Measurements from ENCODE around the gene FEN1. TPM values are rescaled to one million over a fixed set of nuclear protein-coding genes. Genes with fewer than 3 reads are reported as not detected.

FEN1 gene
- total RNA-seq, 1 experiment from 2014 or later, result 89.5 TPM

- Histone ChIP-seq H4K20me1 (ENCODE audit: insufficient read depth) (no peaks in the 10 kb centered on the region), H3K9ac (ENCODE audit: low read length) (no peak overlapping the region), H3K4me3 (replicated peaks in 1 of 2; ENCODE audit: low read depth in 1 of 2, low read length in 2 of 2) (no peak overlapping the region), H3K36me3 (ENCODE audit: control insufficient read depth in 1 of 2, insufficient read depth in 2 of 2, low read length in 2 of 2) (peaks cover 5 to 23% of the 10 kb centered on the region in 2 experiments; a peak in 3 of 4 replicates), H2AFZ (ENCODE audit: low read depth, low read length, poor library complexity, severe bottlenecking) (no peak overlapping the region), H3K27me3 (ENCODE audit: insufficient read depth, low read length) (no peaks in the 10 kb centered on the region), H3K9me3 (ENCODE audit: control insufficient read depth in 1 of 2, insufficient read depth in 1 of 2, low read depth in 1 of 2, low read length in 2 of 2) (no peaks in the 10 kb centered on the region), H3K79me2 (ENCODE audit: insufficient read depth, low read length) (peaks cover 4% of the 10 kb centered on the region; the same call in 1 of the 2 replicates), H3K27ac (ENCODE audit: low read depth, low read length) (no peak overlapping the region), H3K9me2 (ENCODE audit: insufficient read depth) (no peaks in the 10 kb centered on the region), H3K4me2 (ENCODE audit: low read length) (no peak overlapping the region), H3K4me1 (ENCODE audit: control insufficient read depth in 1 of 2, insufficient read depth in 2 of 2, low read length in 2 of 2) (peaks cover 4 to 16% of the 10 kb centered on the region in 2 experiments; a peak in 3 of 4 replicates)
- DNase-seq (ENCODE audit: low read depth, low spot score), result no peak
- intact Hi-C loops (cut with micrococcal nuclease), result no loop called here
- POLR2A ChIA-PET, result no interaction called here
- no TSS peak for BruUV-seq (replicated peaks)
- RAD21 ChIA-PET (ENCODE audit: low non-redundant PET in 1 of 2, low total read pairs in 2 of 2, uncharacterized antibody in 2 of 2, unreplicated experiment in 2 of 2), result no interaction called here
- ATAC-seq, result no peak
- no peak for TF ChIP-seq TCF7L2 (IDR thresholded peaks at IDR 0.05; ENCODE audit: borderline replicate concordance, extremely low read depth, insufficient read depth, insufficient read length)
- CTCF ChIA-PET, result no interaction called here
These were observed 18.0 kb downstream of the FEN1 start for GRCh38 chr11:61810671-61811175.

DNA sequence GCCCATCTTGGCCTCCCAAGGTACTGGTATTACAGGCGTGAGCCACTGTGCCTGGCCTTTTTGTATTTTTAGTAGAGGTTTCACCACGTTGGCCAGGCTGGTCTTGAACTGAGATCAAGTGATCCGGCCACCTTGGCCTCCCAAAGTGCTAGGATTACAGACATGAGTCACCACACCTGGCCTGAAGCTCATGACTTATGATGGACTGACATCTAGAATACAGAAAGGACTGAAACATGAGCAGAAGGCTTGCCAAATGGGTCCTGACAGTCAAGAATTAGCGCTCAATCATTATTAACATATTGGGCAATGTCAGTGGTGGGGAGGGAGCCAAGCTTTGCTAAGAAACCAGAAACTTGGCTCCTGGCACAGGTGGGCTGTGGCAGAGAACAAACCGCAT, 19.1 kb downstream of the FEN1 start:
- no peak for TF ChIP-seq POLR2A (IDR thresholded peaks at IDR 0.05; ENCODE audit: borderline replicate concordance, extremely low read depth, insufficient read depth, insufficient read length)
- TF ChIP-seq ZNF274 (IDR thresholded peaks at IDR 0.05; ENCODE audit: low read depth, low read length), result no peak
- TF ChIP-seq FOSL1 (IDR thresholded peaks at IDR 0.05; ENCODE audit: low read depth), result no peak
- no peak for TF ChIP-seq RAD21 (IDR thresholded peaks at IDR 0.05; ENCODE audit: low read depth)
- no peak for TF ChIP-seq ELF1 (IDR thresholded peaks at IDR 0.05; ENCODE audit: borderline replicate concordance, low read depth)
- TF ChIP-seq EGR1 (IDR thresholded peaks at IDR 0.05; ENCODE audit: low read depth), result no peak
- no peak for TF ChIP-seq EZH2phosphoT487 (IDR thresholded peaks at IDR 0.05; ENCODE audit: borderline replicate concordance)
- TF ChIP-seq, protein P1, sequence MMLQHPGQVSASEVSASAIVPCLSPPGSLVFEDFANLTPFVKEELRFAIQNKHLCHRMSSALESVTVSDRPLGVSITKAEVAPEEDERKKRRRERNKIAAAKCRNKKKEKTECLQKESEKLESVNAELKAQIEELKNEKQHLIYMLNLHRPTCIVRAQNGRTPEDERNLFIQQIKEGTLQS (IDR thresholded peaks at IDR 0.05), result no peak
- TF ChIP-seq SIN3A (IDR thresholded peaks at IDR 0.05; ENCODE audit: low read depth), result no peak
- no peak for TF ChIP-seq MAX (IDR thresholded peaks at IDR 0.05)
- TF ChIP-seq JUND (IDR thresholded peaks at IDR 0.05), result no peak
- no peak for TF ChIP-seq YY1 (IDR thresholded peaks at IDR 0.05; ENCODE audit: extremely low read depth, insufficient replicate concordance, low read depth, low read length)
- no peak for TF ChIP-seq CEBPB (IDR thresholded peaks at IDR 0.05; ENCODE audit: low read depth)
- TF ChIP-seq ZFX (IDR thresholded peaks at IDR 0.05), result no peak
- no peak for TF ChIP-seq EZH2 (IDR thresholded peaks at IDR 0.05)
- no peak for TF ChIP-seq CTCF (IDR thresholded peaks at IDR 0.05 in 2 of 3, conservative IDR thresholded peaks at IDR 0.05 in 1 of 3; ENCODE audit: borderline replicate concordance in 1 of 3, insufficient read depth in 1 of 3, low read depth in 2 of 3, low read length in 2 of 3)
- H3K9me2 ChIP-seq (ENCODE audit: insufficient read depth), result no peaks in the 10 kb centered on the region
- H3K36me3 ChIP-seq (ENCODE audit: control insufficient read depth in 1 of 2, insufficient read depth in 2 of 2, low read length in 2 of 2), result peaks cover 2 to 16% of the 10 kb centered on the region in 2 experiments; a peak in 3 of 4 replicates
- no peak for DNase-seq (ENCODE audit: low read depth, low spot score)
- H3K4me1 ChIP-seq (ENCODE audit: control insufficient read depth in 1 of 2, insufficient read depth in 2 of 2, low read length in 2 of 2), result peaks cover 4 to 26% of the 10 kb centered on the region in 2 experiments; a peak in 3 of 4 replicates
- H3K9ac ChIP-seq (ENCODE audit: low read length), result no peak overlapping the region
- H3K27me3 ChIP-seq (ENCODE audit: insufficient read depth, low read length), result no peaks in the 10 kb centered on the region
- ChIA-PET CTCF (no interaction called here), RAD21 (ENCODE audit: low non-redundant PET in 1 of 2, low total read pairs in 2 of 2, uncharacterized antibody in 2 of 2, unreplicated experiment in 2 of 2) (no interaction called here), POLR2A (no interaction called here)
- no peak overlapping the region for H3K4me3 ChIP-seq (replicated peaks in 1 of 2; ENCODE audit: low read depth in 1 of 2, low read length in 2 of 2)
- no peak for ATAC-seq
- no peak overlapping the region for H3K27ac ChIP-seq (ENCODE audit: low read depth, low read length)
- no peak overlapping the region for H3K4me2 ChIP-seq (ENCODE audit: low read length)
- intact Hi-C loops (cut with micrococcal nuclease), result no loop called here
- H3K9me3 ChIP-seq (ENCODE audit: control insufficient read depth in 1 of 2, insufficient read depth in 1 of 2, low read depth in 1 of 2, low read length in 2 of 2), result no peaks in the 10 kb centered on the region
- no peaks in the 10 kb centered on the region for H4K20me1 ChIP-seq (ENCODE audit: insufficient read depth)
- H2AFZ ChIP-seq (ENCODE audit: low read depth, low read length, poor library complexity, severe bottlenecking), result no peak overlapping the region
- no TSS peak for BruUV-seq (replicated peaks)
- peaks cover 9% of the 10 kb centered on the region for H3K79me2 ChIP-seq (ENCODE audit: insufficient read depth, low read length)

All from HCT116 (cell line).